SW480 (cell line): ENCODE data around the gene GPR18.

Experiments
- DNase-seq: peaks from one replicate; pipeline ENCODE4 v3.0.0-alpha.2; 2016; ENCODE audit warnings: low spot score

The GPR18 gene

GRCh38 chr13:99258210-99258860 lies at the start of gene GPR18:
Gene GPR18, minus strand, starts transcription at chr13:99258379. Its CDS starts 2,507 bp downstream, at chr13:99255872.
- DNase-seq: no peak

DNA sequence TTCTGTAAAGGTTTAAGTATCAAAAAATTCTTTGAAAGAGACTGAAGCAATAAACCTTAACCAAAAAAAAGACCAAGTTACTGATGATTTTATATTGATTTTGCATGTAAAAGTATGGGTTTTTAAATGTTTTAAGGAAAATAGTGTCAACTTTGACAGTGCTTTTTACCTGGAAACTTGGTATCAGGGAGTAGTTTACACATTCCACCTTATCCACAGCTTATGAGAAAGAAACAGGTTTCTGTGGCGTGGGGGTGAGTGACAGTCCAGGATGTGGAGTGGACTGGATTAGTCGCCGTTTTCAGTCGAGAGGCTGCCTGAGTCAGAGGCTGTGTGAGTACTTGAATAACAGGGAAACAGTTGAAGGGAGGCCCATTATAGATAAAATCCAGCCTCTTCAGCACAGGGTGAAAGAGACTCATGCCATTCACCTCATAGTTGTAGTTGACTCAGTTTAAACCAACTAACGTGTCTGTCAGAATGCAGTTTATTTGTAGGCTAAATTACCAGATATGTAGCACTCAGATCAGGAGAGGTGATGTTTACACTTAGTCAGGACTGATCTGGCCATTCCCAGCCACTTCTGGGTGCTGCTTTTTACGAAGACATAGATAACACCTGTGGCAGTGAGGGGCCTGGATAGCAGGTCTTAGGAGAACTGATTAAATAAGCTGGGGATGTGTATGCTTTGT lies 49.6 kb upstream of the GPR18 start:
- DNase-seq: peak; percentile 17

DNA sequence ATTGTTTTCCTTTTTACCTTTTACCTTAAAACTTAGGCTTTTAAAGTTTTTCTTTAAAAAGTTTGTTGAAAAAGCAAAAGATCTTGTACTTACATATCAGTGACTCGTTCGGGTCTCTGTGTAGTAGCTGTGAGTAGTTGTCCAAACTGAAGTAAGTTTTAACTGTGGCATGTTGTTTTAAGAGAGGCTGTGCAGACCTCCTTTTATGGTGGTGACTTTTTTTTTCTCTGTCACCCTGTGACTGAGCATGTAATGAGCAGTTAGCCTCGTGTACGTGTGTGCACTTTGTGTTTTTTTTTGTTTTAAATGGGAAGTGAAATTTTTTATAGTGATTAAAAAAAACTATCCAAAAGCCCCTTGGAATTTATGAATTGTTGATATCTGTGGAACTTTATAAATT lies 49.1 kb upstream of the GPR18 start, which contains the start of gene GPR183:
GPR183 (minus strand) TSS at position 153 of the 400 bp plus-strand sequence. CDS start 11,254 bp downstream, outside the sequence.
- peak; percentile 22 for DNase-seq

GRCh38 chr13:99305566-99305965 lies 47.4 kb upstream of the GPR18 start:
- DNase-seq: no peak

- no peak for DNase-seq
These were observed 47.0 kb upstream of the GPR18 start for GRCh38 chr13:99305158-99305557.

DNA sequence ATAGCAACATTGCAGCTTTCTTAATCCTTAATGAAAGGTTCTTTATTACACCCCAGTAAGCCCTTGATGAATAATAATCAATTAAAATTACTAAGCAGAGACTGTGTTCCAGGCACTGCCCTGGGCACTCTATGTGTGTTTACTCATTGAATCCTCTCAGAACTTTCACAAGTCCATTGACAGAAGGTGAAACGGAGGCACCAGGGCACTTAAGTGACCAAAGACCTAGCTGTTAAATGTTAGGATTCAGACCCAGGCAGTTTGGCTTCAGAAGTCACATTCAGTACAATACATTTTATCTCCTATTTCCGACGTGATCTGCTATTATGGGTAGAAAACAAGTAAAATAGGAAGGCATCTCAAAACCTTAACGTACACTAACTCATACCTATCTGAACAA lies 46.4 kb upstream of the GPR18 start:
- no peak for DNase-seq

DNA sequence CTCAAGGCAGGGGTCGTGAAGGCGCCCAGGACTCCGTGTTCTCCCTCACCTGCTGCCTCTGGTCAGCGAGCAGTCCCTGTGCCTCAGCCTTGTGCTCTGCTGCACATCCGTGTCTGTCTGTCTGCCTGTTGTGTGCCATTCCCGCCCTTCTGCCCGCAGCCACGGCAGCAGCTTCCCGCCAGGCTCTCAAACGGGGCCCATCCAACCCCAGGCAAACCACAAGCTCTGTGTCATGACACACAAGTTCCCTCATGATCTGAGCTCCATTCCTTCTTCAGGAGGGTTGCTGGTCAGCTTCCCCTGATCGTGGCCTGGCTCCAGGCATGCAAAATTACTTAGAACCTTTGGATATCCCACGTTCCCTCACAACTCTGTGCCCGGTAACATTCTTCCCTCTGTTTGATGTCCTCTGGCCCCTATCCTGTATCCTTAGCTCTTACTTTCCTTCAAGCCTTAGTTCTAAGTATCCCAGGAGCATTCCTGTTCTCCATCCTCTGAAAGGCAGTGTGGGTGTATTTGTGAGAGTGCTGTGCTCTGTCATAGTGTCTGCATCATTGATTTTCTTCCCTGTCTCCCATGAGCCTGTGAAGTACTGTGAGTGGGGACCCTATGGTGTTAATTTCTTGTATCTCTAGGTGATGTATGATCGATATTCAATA lies 45.8 kb upstream of the GPR18 start:
- peak; percentile 58 for DNase-seq

GRCh38 chr13:99302637-99303505 lies 44.7 kb upstream of the GPR18 start:
- DNase-seq: no peak

- DNase-seq: no peak
These were observed 43.9 kb upstream of the GPR18 start for GRCh38 chr13:99301913-99302636.

GRCh38 chr13:99301056-99301838 lies 43.1 kb upstream of the GPR18 start:
- no peak for DNase-seq

DNA sequence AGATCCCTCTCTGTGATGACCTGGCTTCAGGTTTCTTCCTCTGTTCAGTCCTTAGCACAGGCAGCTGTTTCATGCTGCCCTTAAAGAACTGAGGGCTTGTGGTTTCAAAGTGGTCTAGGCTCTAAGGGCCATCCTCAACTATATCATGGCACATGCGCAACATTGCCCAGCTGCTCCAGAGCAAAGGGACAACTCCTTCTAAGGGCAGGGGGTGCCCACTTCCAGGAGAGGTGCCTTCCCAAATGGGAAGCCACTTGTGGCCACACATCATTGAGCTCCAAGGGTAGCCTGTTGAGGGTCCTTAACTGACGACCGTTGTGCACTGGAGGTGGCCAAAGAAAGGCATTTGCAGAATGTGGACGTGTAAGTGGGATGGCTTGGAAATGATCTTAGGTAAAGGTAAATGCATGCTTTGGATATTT lies 41.8 kb upstream of the GPR18 start:
- DNase-seq: no peak

DNA sequence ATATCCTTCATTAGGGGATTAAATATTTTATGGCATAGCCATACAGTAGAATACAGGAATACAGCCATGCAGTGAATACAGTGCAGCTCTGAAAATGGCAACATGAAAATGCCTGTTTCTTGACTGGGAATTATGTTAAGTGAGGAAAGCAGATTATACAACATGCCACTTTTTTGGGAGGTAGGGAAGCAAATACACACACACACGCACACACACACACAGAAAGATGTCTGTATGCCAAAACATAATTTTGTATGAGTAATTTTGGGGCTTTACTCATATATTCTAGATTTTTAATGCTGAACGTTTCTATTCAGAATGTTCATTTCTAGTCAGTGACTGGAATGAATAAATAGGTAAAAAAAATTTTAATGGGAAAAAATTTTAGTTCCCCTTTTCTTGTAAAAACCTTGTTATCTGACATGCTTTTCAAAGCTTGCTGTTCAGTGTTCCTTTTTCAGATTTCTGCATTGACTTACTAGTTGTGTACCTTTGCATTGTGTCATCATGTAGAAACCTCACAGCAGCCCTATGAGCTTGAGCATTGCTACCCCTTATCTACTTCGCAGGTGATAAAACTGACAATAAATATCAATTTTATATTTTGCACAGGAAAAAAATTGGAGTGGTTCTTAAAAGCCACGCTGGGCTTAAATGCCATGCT lies 41.2 kb upstream of the GPR18 start:
- no peak for DNase-seq

DNA sequence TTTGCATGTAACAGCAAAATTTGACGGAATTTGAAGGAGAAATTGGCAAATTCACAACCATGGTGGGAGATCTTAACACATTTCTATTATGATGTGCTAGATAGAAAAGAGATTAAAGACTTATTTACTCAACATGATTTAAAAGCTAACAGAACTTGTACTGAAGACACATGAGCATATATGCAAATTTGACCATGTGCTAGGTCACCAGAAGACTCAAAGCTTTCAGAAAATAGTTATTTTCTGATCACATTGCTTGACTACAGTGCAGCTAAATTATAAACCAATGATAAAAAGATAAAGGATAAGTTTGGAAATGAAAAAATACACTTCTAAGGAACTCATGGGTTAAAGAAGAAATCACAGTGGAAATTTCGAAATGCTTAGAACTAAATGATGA lies 39.9 kb upstream of the GPR18 start:
- DNase-seq: no peak

- DNase-seq: no peak
These were observed 39.2 kb upstream of the GPR18 start for GRCh38 chr13:99297331-99297730.

DNA sequence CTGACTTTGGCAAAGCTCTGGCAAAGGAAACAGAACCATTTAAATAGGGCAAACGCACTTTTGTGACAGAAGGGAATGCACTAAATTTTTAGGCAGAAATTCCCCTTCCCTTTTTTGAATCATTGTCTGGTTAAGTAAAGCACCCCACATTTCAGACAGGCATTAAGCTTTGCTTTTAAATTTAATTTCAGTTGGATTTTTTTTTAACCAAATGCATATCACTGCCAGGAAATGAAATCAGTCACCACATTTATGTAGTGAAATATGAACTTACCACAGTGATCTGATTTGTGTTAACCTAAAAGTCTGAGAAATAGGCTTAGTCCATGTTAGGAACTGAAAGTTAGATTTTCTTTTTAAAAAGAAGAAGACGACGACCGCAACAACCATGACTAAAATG lies 38.2 kb upstream of the GPR18 start:
- no peak for DNase-seq

- DNase-seq: no peak
These were observed 37.5 kb upstream of the GPR18 start for GRCh38 chr13:99295488-99296252.

DNA sequence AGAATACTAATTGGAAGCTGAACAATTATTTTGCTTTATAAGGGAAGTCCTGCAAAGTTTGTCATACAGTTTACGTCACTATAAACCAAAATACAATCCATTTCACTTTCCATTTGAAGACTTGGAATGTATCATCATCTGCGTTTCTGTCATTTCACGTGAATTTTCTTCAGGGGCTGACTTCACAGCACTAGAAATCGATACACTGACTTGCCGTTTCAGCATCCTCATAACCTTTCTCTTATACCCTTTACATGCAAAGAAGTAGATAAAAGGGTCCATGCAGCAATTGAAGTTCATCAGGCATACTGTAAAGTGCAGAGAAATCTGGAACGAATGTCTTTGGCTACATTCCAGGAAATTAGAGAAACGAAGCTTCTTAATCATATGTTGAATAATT lies 36.8 kb upstream of the GPR18 start:
- no peak for DNase-seq

DNA sequence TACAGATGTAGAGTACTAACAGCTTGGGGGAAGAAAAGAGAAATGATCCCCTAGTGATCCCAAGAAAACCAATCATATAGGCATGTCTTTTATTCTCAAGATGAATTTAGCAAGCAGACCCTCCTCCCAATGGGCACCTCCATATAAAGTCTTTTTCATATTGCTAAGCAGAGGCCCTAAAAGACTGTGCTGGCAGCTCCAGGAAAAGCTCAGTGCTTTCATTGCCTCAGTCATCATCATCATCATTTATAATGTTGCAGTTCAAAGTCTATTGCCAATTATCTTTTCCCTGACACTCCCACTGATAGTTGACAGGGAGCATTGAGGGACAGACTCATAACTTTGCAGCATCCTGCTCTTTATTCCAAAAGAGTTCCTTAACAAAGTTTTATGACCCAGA lies 36.0 kb upstream of the GPR18 start:
- DNase-seq: no peak

DNA sequence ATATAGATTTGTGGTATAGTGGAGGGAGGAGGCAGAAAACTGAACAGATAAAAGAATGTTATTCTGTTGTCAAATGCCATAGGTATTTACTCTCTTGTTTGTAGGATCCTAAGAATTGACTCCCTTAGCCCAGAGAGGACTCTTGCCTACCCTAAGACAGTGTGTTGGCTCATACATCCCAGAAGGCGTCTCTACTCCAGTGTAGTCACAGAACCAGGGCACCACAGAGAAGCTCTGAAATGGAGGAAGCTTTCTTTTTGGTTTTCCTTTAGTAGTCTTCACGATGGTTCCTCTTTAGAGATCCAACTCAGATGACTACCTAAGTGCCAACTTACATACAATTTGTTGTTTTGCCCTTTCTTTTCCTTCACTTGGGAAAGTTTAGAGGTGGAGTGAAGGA lies 35.0 kb upstream of the GPR18 start:
- no peak for DNase-seq
